ELF-1 (cell line): ENCODE data around the gene KLHL2.
"Not testable (repeated sequence)": the region's sequence is repeated elsewhere in the genome, so short reads cannot be mapped to it uniquely, and the experiment has no call there.

ENCODE experiments used
- DNase-seq: peaks from one replicate; pipeline ENCODE4 v3.0.0-alpha.2; 2016; ENCODE audit warnings: low read depth, low spot score

The KLHL2 gene

GRCh38 chr4:165232623-165233433 is 25.5 kb downstream of the KLHL2 start:
- not testable (repeated sequence) for DNase-seq

GRCh38 chr4:165234766-165235165 is 27.4 kb downstream of the KLHL2 start:
- DNase-seq = no peak

GRCh38 chr4:165236852-165237251 is 29.5 kb downstream of the KLHL2 start:
- not testable (repeated sequence) for DNase-seq

GRCh38 chr4:165238041-165238640 is 30.8 kb downstream of the KLHL2 start:
- peak; percentile 11 for DNase-seq

GRCh38 chr4:165240761-165241160 is 33.4 kb downstream of the KLHL2 start:
- DNase-seq = not testable (repeated sequence)

- not testable (repeated sequence) for DNase-seq
Observed at GRCh38 chr4:165244148-165244547, 36.8 kb downstream of the KLHL2 start.

- DNase-seq = not testable (repeated sequence)
Observed at GRCh38 chr4:165244587-165245186, 37.3 kb downstream of the KLHL2 start.

GRCh38 chr4:165248102-165248501 is 40.7 kb downstream of the KLHL2 start:
- DNase-seq = no peak

GRCh38 chr4:165248904-165249303 is 41.5 kb downstream of the KLHL2 start:
- not testable (repeated sequence) for DNase-seq

- not testable (repeated sequence) for DNase-seq
Observed at GRCh38 chr4:165254771-165255170, 47.4 kb downstream of the KLHL2 start.

GRCh38 chr4:165255439-165255838 is 48.1 kb downstream of the KLHL2 start:
- DNase-seq = not testable (repeated sequence)

- DNase-seq = not testable (repeated sequence)
Observed at GRCh38 chr4:165256074-165256659, 48.8 kb downstream of the KLHL2 start.

GRCh38 chr4:165259776-165260175 is 52.4 kb downstream of the KLHL2 start:
- DNase-seq = not testable (repeated sequence)

- DNase-seq = not testable (repeated sequence)
Observed at GRCh38 chr4:165262306-165262705, 54.9 kb downstream of the KLHL2 start.

GRCh38 chr4:165263466-165263865 is 56.1 kb downstream of the KLHL2 start:
- not testable (repeated sequence) for DNase-seq

GRCh38 chr4:165269931-165270330 is 62.6 kb downstream of the KLHL2 start:
- not testable (repeated sequence) for DNase-seq

- not testable (repeated sequence) for DNase-seq
Observed at GRCh38 chr4:165273443-165273842, 66.1 kb downstream of the KLHL2 start.

- DNase-seq = not testable (repeated sequence)
Observed at GRCh38 chr4:165275357-165275756, 68.0 kb downstream of the KLHL2 start.

- not testable (repeated sequence) for DNase-seq
Observed at GRCh38 chr4:165279531-165279930, 72.2 kb downstream of the KLHL2 start.

- DNase-seq = not testable (repeated sequence)
Observed at GRCh38 chr4:165284697-165285096, 77.3 kb downstream of the KLHL2 start.

GRCh38 chr4:165286619-165287340 is 79.4 kb downstream of the KLHL2 start:
- not testable (repeated sequence) for DNase-seq
